Smooth muscle cell (in vitro differentiated cells): ENCODE data around the gene MMP24. TPM values are rescaled to one million over a fixed set of nuclear protein-coding genes. Genes with fewer than 3 reads are reported as not detected.
"Not testable (repeated sequence)": the region's sequence is repeated elsewhere in the genome, so short reads cannot be mapped to it uniquely, and the experiment has no call there.

Experiments used
- DNase-seq: peaks from one replicate; lab custom pipeline; 2025; ENCODE audit not compliant: unreplicated experiment; lab: John Stamatoyannopoulos, UW
- H2AFZ ChIP-seq: fragments of 200-600 bp; sonication (generic); 2 replicates; pipeline ENCODE4 v1.6.0; 2016; ENCODE audit warnings: antibody characterized with exemption, low read depth, mild to moderate bottlenecking
- H3F3A ChIP-seq: fragments of 200-600 bp; sonication (generic); 2 replicates; pipeline ENCODE4 v1.6.0; 2017; ENCODE audit warnings: antibody characterized with exemption, low read depth
- H3K27ac ChIP-seq: fragments of 200-600 bp; sonication (generic); 2 replicates; pipeline ENCODE4 v1.5.1; 2016; ENCODE audit warnings: low read depth, mild to moderate bottlenecking
- H3K27me3 ChIP-seq: fragments of 200-600 bp; sonication (generic); 2 replicates; pipeline ENCODE4 v1.6.1; 2016; ENCODE audit warnings: low read depth, mild to moderate bottlenecking
- H3K36me3 ChIP-seq: fragments of 200-600 bp; sonication (generic); 2 replicates; pipeline ENCODE4 v1.5.1; 2016; ENCODE audit warnings: low read depth
- H3K4me1 ChIP-seq: fragments of 200-600 bp; sonication (generic); 2 replicates; pipeline ENCODE4 v1.5.1; 2016; ENCODE audit warnings: low read depth
- H3K4me2 ChIP-seq: fragments of 200-600 bp; sonication (generic); 2 replicates; pipeline ENCODE4 v1.6.0; 2016; ENCODE audit warnings: mild to moderate bottlenecking
- H3K4me3 ChIP-seq: fragments of 200-600 bp; sonication (generic); 2 replicates; pipeline ENCODE4 v1.5.1; 2016; ENCODE audit warnings: mild to moderate bottlenecking
- H3K79me2 ChIP-seq: fragments of 200-600 bp; sonication (generic); 2 replicates; pipeline ENCODE4 v1.6.0; 2016; ENCODE audit warnings: low read depth, mild to moderate bottlenecking
- H3K9ac ChIP-seq: fragments of 200-600 bp; sonication (generic); 2 replicates; pipeline ENCODE4 v1.6.0; 2016; ENCODE audit warnings: low read depth
- H3K9me3 ChIP-seq: fragments of 200-600 bp; sonication (generic); replicated peaks from 2 replicates; pipeline ENCODE4 v1.5.1; 2016; ENCODE audit warnings: low read depth
- H4K20me1 ChIP-seq: fragments of 200-600 bp; sonication (generic); 2 replicates; pipeline ENCODE4 v1.6.0; 2016; ENCODE audit warnings: low read depth
- WGBS: methylation state at CpG from one replicate; pipeline ENCODE4 v1.1.7; 2016; ENCODE audit warnings: low lambda C conversion rate; 5-methylcytosine and 5-hydroxymethylcytosine counted together
- polyA plus RNA-seq: library from polyadenylated mRNA; unstranded; fragments of >200 nt; fragmentation: Nextera tagmentation; extraction: Ambion mirVana; gene quantifications from 2 replicates; pipeline ENCODE4 v1.2.1, GENCODE V29; 2016
- total RNA-seq: library from RNA; depleted of rRNA; stranded (reverse); fragments of >200 nt; gene quantifications from 2 replicates; pipeline ENCODE4 v1.2.3, GENCODE V29; 2014
- TF ChIP-seq, protein P1 (sequence below): fragments of 200-600 bp; sonication (generic); IDR thresholded peaks from 2 replicates; pipeline ENCODE4 v1.5.1; 2017; ENCODE audit warnings: borderline replicate concordance, mild to moderate bottlenecking, antibody characterized with exemption; ENCODE audit not compliant: insufficient read depth, poor library complexity, severe bottlenecking

Gene MMP24
- total and polyA plus RNA-seq, 2 experiments from 2014 or later, result 0.03 to 0.09 TPM

GRCh38 chr20:35262731-35263531, 36.4 kb downstream of the MMP24 start:
- not testable (repeated sequence) for H3F3A ChIP-seq, H2AFZ ChIP-seq, H3K27me3 ChIP-seq, H3K36me3 ChIP-seq, H3K4me3 ChIP-seq, H3K9me3 ChIP-seq, H3K9ac ChIP-seq, H3K4me2 ChIP-seq, H3K79me2 ChIP-seq, DNase-seq
- peaks cover 20% of the 10 kb centered on the region for H3K4me1 ChIP-seq
- H4K20me1 ChIP-seq, result peaks cover 15% of the 10 kb centered on the region
- TF ChIP-seq, protein P1, sequence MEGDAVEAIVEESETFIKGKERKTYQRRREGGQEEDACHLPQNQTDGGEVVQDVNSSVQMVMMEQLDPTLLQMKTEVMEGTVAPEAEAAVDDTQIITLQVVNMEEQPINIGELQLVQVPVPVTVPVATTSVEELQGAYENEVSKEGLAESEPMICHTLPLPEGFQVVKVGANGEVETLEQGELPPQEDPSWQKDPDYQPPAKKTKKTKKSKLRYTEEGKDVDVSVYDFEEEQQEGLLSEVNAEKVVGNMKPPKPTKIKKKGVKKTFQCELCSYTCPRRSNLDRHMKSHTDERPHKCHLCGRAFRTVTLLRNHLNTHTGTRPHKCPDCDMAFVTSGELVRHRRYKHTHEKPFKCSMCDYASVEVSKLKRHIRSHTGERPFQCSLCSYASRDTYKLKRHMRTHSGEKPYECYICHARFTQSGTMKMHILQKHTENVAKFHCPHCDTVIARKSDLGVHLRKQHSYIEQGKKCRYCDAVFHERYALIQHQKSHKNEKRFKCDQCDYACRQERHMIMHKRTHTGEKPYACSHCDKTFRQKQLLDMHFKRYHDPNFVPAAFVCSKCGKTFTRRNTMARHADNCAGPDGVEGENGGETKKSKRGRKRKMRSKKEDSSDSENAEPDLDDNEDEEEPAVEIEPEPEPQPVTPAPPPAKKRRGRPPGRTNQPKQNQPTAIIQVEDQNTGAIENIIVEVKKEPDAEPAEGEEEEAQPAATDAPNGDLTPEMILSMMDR, result peak; percentile 7
- H3K27ac ChIP-seq, result peak overlapping the region; percentile 55
- 33% methylated on average over 5 of the region's 8 CpGs for WGBS

- H3K4me3 ChIP-seq, result no peak overlapping the region
- H3K79me2 ChIP-seq, result no peaks in the 10 kb centered on the region
- H3F3A ChIP-seq, result no peaks in the 10 kb centered on the region
- peaks cover 20% of the 10 kb centered on the region for H3K4me1 ChIP-seq
- H2AFZ ChIP-seq, result no peak overlapping the region
- whole genome bisulfite sequencing, result 81% methylated on average over 17 of the region's 17 CpGs
- no peak overlapping the region for H3K4me2 ChIP-seq
- H3K9ac ChIP-seq, result no peak overlapping the region
- H4K20me1 ChIP-seq, result peaks cover 15% of the 10 kb centered on the region
- TF ChIP-seq, protein P1, result no peak
- H3K27me3 ChIP-seq, result no peaks in the 10 kb centered on the region
- DNase-seq, result no peak
- H3K36me3 ChIP-seq, result no peaks in the 10 kb centered on the region
- H3K27ac ChIP-seq, result peak overlapping the region; percentile 55
- H3K9me3 ChIP-seq, result no peaks in the 10 kb centered on the region
Measured at GRCh38 chr20:35263532-35264341, 37.2 kb downstream of the MMP24 start.

GRCh38 chr20:35264755-35265154, 38.3 kb downstream of the MMP24 start:
- no peak for DNase-seq
- WGBS, result 35% methylated on average over 1 of the region's 1 CpG
- TF ChIP-seq, protein P1, result peak; percentile 15
- Histone ChIP-seq H3K9me3 (no peaks in the 10 kb centered on the region), H3F3A (no peaks in the 10 kb centered on the region), H3K27me3 (no peaks in the 10 kb centered on the region), H2AFZ (no peak overlapping the region), H4K20me1 (peaks cover 15% of the 10 kb centered on the region), H3K4me1 (peaks cover 18% of the 10 kb centered on the region), H3K79me2 (no peaks in the 10 kb centered on the region), H3K36me3 (no peaks in the 10 kb centered on the region), H3K4me3 (no peak overlapping the region), H3K9ac (no peak overlapping the region), H3K4me2 (no peak overlapping the region), H3K27ac (no peak overlapping the region)
